ENCODE measurements around the gene TMEM141. TPM values are rescaled to one million over a fixed set of nuclear protein-coding genes. Genes with fewer than 3 reads are reported as not detected.
"Not testable (repeated sequence)": the region's sequence is repeated elsewhere in the genome, so short reads cannot be mapped to it uniquely, and the experiment has no call there.

The TMEM141 gene
- total and polyA plus RNA-seq, 10 of the 15 experiments (the other 5 are each of a cell fraction or from before 2014, with no cell fraction given) = 7.8 to 48.6 (median 34.4) TPM

DNA sequence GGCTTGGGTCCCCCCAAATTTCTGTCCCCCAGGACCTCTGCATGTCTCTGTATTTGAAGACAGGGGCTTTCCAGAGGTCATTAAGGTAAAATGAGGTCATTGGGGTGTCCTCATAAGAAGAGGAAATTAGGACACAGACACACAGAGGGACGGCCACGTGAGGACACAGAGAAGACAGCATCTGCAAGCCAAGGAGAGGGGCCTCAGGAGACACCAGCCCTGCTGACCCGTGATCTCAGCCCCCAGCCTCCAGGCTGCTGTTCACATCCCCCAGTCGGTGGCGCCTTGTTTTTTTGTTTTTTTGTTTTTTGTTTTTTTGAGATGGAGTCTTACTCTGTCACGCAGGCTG, 3.8 kb downstream of the TMEM141 start:
- TF ChIP-seq MYB (IDR thresholded peaks at IDR 0.05; ENCODE audit: borderline replicate concordance, low read depth, low read length) (no peak), NR2F1 (conservative IDR thresholded peaks at IDR 0.05) (peak; percentile 19; the same call in 1 of the 2 replicates)
- intact Hi-C loops (cut with micrococcal nuclease; ENCODE audit: unreplicated experiment) (loop anchor here (10.0 kb wide), 1 partner anchor 150 kb away; the partner anchor contains the start of genes C8G and FBXW5), in situ Hi-C loops (cut with MboI) (loop anchor here (5.0 kb wide), 1 partner anchor 242 kb away; no protein-coding TSS in a partner anchor)
- no TSS peak for BruUV-seq (replicated peaks)
- Histone ChIP-seq H3K4me3 (no peak overlapping the region), H3K9ac (ENCODE audit: control insufficient read depth, insufficient read depth, low read length) (no peak overlapping the region), H3K27ac (ENCODE audit: control insufficient read depth, insufficient read depth) (no peak overlapping the region), H4K20me1 (ENCODE audit: control insufficient read depth, insufficient read depth) (peaks cover 2% of the 10 kb centered on the region; the same call in 1 of the 2 replicates), H3K27me3 (replicated peaks in 1 of 2; ENCODE audit: control insufficient read depth in 2 of 2, insufficient read depth in 2 of 2, low read length in 1 of 2) (no peaks in the 10 kb centered on the region), H3K4me1 (ENCODE audit: control insufficient read depth, insufficient read depth, low read length) (peaks cover 11% of the 10 kb centered on the region), H3K79me2 (ENCODE audit: control insufficient read depth, insufficient read depth, low read length) (peaks cover 2% of the 10 kb centered on the region; the same call in 1 of the 2 replicates), H3K36me3 (ENCODE audit: control insufficient read depth in 2 of 2, insufficient read depth in 2 of 2, low read length in 1 of 2) (no peaks in the 10 kb centered on the region), H2AFZ (ENCODE audit: control insufficient read depth, low read depth, low read length) (no peak overlapping the region), H3K9me3 (replicated peaks; ENCODE audit: control insufficient read depth, insufficient read depth, low read length) (no peaks in the 10 kb centered on the region), H3K4me2 (ENCODE audit: control insufficient read depth, insufficient read depth) (no peak overlapping the region)
- SMC1A ChIA-PET (ENCODE audit: uncharacterized antibody, unreplicated experiment) = no interaction called here
- POLR2A ChIA-PET = interaction anchor here (0.6 kb wide), 1 partner anchor 67 kb away, joined by 3 read pairs; no protein-coding TSS in a partner anchor
- CTCF ChIA-PET = interaction anchor here (3.3 kb wide), 1 partner anchor 240 kb away, joined by 27 read pairs; no protein-coding TSS in a partner anchor
- DNase-seq (ENCODE audit: low read depth, low spot score) (no peak), ATAC-seq (no peak), FAIRE-seq (no peak)
- RAD21 ChIA-PET (ENCODE audit: unreplicated experiment) = no interaction called here
- WGBS (ENCODE audit: insufficient coverage, insufficient replicate concordance, low lambda C conversion rate, missing lambda C conversion rate) = 61% methylated on average over 6 of the region's 6 CpGs

DNA sequence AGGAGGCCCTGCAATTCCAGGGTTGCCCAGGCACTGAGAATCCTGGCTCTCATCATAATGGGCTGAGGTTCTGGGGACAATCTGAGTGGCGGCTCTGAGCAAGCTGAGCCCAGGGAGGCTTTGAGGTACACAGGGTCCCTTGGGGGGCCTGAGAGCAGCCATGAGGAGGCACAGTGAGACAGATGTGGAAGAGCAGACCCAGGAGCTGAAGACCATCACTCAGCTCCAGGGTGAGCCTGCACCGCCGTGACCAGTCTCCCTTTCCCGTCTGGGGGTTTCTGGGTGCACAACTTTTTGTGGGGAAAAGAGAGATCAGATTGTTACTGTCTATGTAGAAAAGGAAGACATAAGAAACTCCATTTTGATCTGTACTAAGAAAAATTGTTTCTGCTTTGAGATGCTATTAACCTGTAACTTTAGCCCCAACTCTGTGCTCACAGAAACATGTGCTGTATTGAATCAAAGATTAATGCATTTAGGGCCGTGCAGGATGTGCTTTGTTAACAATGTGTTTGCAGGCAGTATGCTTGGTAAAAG, 5.2 kb downstream of the TMEM141 start, which contains the start of gene CCDC183:
CCDC183 (plus strand) TSS at position 101 of the 537 bp plus-strand sequence; CDS start at position 161, 60 bp downstream.
- ChIA-PET RAD21 (ENCODE audit: unreplicated experiment) (no interaction called here), POLR2A (no interaction called here), CTCF (interaction anchor here (0.6 kb wide), 1 partner anchor 38 kb away, joined by 3 read pairs; no protein-coding TSS in a partner anchor), SMC1A (ENCODE audit: uncharacterized antibody, unreplicated experiment) (interaction anchor here (0.6 kb wide), 1 partner anchor 146 kb away, joined by 3 read pairs; no protein-coding TSS in a partner anchor)
- H3K4me1 ChIP-seq (ENCODE audit: control insufficient read depth, insufficient read depth, low read length) = peaks cover 19% of the 10 kb centered on the region
- DNase-seq (ENCODE audit: low read depth, low spot score) = no peak
- TF ChIP-seq EP300 (IDR thresholded peaks at IDR 0.05; ENCODE audit: borderline replicate concordance in 1 of 2, control insufficient read depth in 1 of 2, low read depth in 2 of 2, low read length in 2 of 2) (no peak), EZH2 (IDR thresholded peaks at IDR 0.05; ENCODE audit: borderline replicate concordance, control insufficient read depth, low read depth, low read length) (no peak), KAT2A (conservative IDR thresholded peaks at IDR 0.05; ENCODE audit: control insufficient read depth, low read depth, low read length) (no peak), NR2C2 (IDR thresholded peaks at IDR 0.05; ENCODE audit: borderline replicate concordance, control insufficient read depth, insufficient read length, low read depth) (no peak)
- no peak for ATAC-seq
- no peak within 1 kb of the TSS for H3K4me2 ChIP-seq (ENCODE audit: control insufficient read depth, insufficient read depth)
- H4K20me1 ChIP-seq (ENCODE audit: control insufficient read depth, insufficient read depth) = peaks cover 2% of the 10 kb centered on the region; the same call in 1 of the 2 replicates
- H3K79me2 ChIP-seq (ENCODE audit: control insufficient read depth, insufficient read depth, low read length) = peaks cover 2% of the 10 kb centered on the region; the same call in 1 of the 2 replicates
- intact Hi-C loops (cut with micrococcal nuclease; ENCODE audit: unreplicated experiment) (loop anchor here (10.0 kb wide), 1 partner anchor 148 kb away; the partner anchor contains the start of genes C8G and FBXW5), in situ Hi-C loops (cut with MboI) (loop anchor here (5.0 kb wide), 1 partner anchor 241 kb away; no protein-coding TSS in a partner anchor)
- FAIRE-seq = no peak
- H3K27me3 ChIP-seq (replicated peaks in 1 of 2; ENCODE audit: control insufficient read depth in 2 of 2, insufficient read depth in 2 of 2, low read length in 1 of 2) = no peaks in the 10 kb centered on the region
- H3K36me3 ChIP-seq (ENCODE audit: control insufficient read depth in 2 of 2, insufficient read depth in 2 of 2, low read length in 1 of 2) = no peaks in the 10 kb centered on the region
- H2AFZ ChIP-seq (ENCODE audit: control insufficient read depth, low read depth, low read length) = no peak within 1 kb of the TSS
- no peak within 1 kb of the TSS for H3K9ac ChIP-seq (ENCODE audit: control insufficient read depth, insufficient read depth, low read length)
- WGBS (ENCODE audit: insufficient coverage, insufficient replicate concordance, low lambda C conversion rate, missing lambda C conversion rate) = 58% methylated on average over 5 of the region's 5 CpGs
- no peaks in the 10 kb centered on the region for H3K9me3 ChIP-seq (replicated peaks; ENCODE audit: control insufficient read depth, insufficient read depth, low read length)
- H3K27ac ChIP-seq (ENCODE audit: control insufficient read depth, insufficient read depth) = no peak within 1 kb of the TSS
- no TSS peak for BruUV-seq (replicated peaks)
- no peak within 1 kb of the TSS for H3K4me3 ChIP-seq

DNA sequence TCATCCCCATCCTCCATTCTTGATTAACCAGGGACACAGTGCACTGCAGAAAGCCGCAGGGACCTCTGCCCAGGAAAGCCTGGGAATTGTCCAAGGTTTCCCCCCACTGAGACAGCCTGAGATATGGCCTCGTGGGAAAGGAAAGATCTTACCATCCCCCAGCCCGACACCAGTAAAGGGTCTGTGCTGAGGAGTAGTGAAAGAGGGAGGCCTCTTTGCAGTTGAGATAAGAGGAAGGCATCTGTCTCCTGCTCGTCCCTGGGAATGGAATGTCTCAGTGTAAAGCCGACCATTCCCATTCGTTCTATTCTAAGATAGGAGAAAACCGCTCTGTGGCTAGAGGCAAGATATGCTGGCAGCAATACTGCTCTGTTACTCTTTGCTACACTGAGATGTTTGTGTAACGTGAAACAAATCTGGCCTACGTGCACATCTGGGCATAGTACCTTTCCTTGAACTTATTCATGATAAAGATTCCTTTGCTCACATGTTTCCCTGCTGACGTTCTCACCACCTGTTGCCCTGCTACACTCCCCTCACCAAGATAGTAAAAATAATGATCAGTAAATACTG, 5.7 kb downstream of the TMEM141 start:
- FAIRE-seq = not testable (repeated sequence)
- in situ Hi-C loops (cut with MboI) = loop anchor here (5.0 kb wide), 1 partner anchor 240 kb away; no protein-coding TSS in a partner anchor

More for the DNA sequence above, 5.7 kb downstream of the TMEM141 start:
- BruUV-seq (replicated peaks); H3K9me3 ChIP-seq (replicated peaks; ENCODE audit: control insufficient read depth, insufficient read depth, low read length); ATAC-seq; H3K4me2 ChIP-seq (ENCODE audit: control insufficient read depth, insufficient read depth); H3K9ac ChIP-seq (ENCODE audit: control insufficient read depth, insufficient read depth, low read length); H3K36me3 ChIP-seq (ENCODE audit: control insufficient read depth in 2 of 2, insufficient read depth in 2 of 2, low read length in 1 of 2); H3K27ac ChIP-seq (ENCODE audit: control insufficient read depth, insufficient read depth); H3K27me3 ChIP-seq (replicated peaks in 1 of 2; ENCODE audit: control insufficient read depth in 2 of 2, insufficient read depth in 2 of 2, low read length in 1 of 2); H2AFZ ChIP-seq (ENCODE audit: control insufficient read depth, low read depth, low read length); CTCF ChIA-PET; DNase-seq (ENCODE audit: low read depth, low spot score); RAD21 ChIA-PET (ENCODE audit: unreplicated experiment); H4K20me1 ChIP-seq (ENCODE audit: control insufficient read depth, insufficient read depth); POLR2A ChIA-PET; H3K4me3 ChIP-seq; H3K79me2 ChIP-seq (ENCODE audit: control insufficient read depth, insufficient read depth, low read length): not testable (repeated sequence)
- intact Hi-C loops (cut with micrococcal nuclease; ENCODE audit: unreplicated experiment) = loop anchor here (10.0 kb wide), 1 partner anchor 148 kb away; the partner anchor contains the start of genes C8G and FBXW5
- WGBS (ENCODE audit: insufficient coverage, insufficient replicate concordance, low lambda C conversion rate, missing lambda C conversion rate) = 20% methylated on average over 10 of the region's 10 CpGs
- peaks cover 16% of the 10 kb centered on the region for H3K4me1 ChIP-seq (ENCODE audit: control insufficient read depth, insufficient read depth, low read length)
- SMC1A ChIA-PET (ENCODE audit: uncharacterized antibody, unreplicated experiment) = interaction anchor here (0.6 kb wide), 1 partner anchor 146 kb away, joined by 3 read pairs; no protein-coding TSS in a partner anchor
